K562 (cell line): ENCODE results near the gene CMIP. TPM values are rescaled to one million over a fixed set of nuclear protein-coding genes. Genes with fewer than 3 reads are reported as not detected.

Experiments
- ATAC-seq: fragments of 200-7000 bp; cut with Tn5 transposase; 3 replicates; pipeline ENCODE4 v1.9.1; 2020; ENCODE audit warnings: moderate library complexity
- BruUV-seq: library from RNA; stranded (reverse); fragments of 400-500 nt; replicated peaks from 2 replicates; lab custom pipeline; 2021; lab: Mats Ljungman, UMichigan
- CTCF ChIA-PET: fragments of 300-600 bp; formaldehyde crosslinking; extraction: SDS; loops from one replicate; lab custom pipeline; 2021; ENCODE audit warnings: low intra/inter-chr PET ratio; lab: Yijun Ruan, JAX
- POLR2A ChIA-PET: fragments of 300-600, 350-650 bp; sonication (Branson Sonifier 250); formaldehyde crosslinking; extraction: SDS; loops from one replicate; lab custom pipeline; 2021; ENCODE audit warnings: antibody characterized with exemption, inconsistent platforms; lab: Yijun Ruan, JAX
- DNase-seq, 4 experiments: peaks; one replicate each; pipeline versions ENCODE4 v3.0.0 to v3.0.0-alpha.2; 2011 to 2018; ENCODE audit warnings: low spot score in 3 of 4, mixed read lengths in 3 of 4; ENCODE audit errors: extremely low read depth in 1 of 4
- FAIRE-seq: peaks from 2 replicates; lab custom pipeline; 2011; peaks lifted over from hg19 to GRCh38; lab: Jason Lieb, UNC
- H2AFZ ChIP-seq: 2 replicates; pipeline ENCODE4 v1.6.0; 2011; ENCODE audit warnings: low read depth, low read length, control low read depth, inconsistent platforms
- H3K27ac ChIP-seq: fragments of 200-600 bp; 3 replicates; pipeline ENCODE4 v1.8.0; 2011; ENCODE audit warnings: low read depth, mild to moderate bottlenecking, control low read depth, inconsistent platforms, low read length, moderate library complexity, mixed read lengths; ENCODE audit errors: extremely low read depth
- H3K27me3 ChIP-seq, 2 experiments: fragments of 300-600 bp in 1 of 2; 2 replicates in 1 of 2; 3 replicates in 1 of 2; pipeline versions ENCODE4 v1.6.0 to v1.8.0; 2011; ENCODE audit warnings: inconsistent platforms in 2 of 2, low read length in 2 of 2, mild to moderate bottlenecking in 1 of 2, mixed read lengths in 1 of 2, moderate library complexity in 1 of 2; ENCODE audit not compliant: control insufficient read depth in 2 of 2, insufficient read depth in 2 of 2
- H3K36me3 ChIP-seq: fragments of 300-600 bp; 3 replicates; pipeline ENCODE4 v1.8.0; 2011; ENCODE audit warnings: mild to moderate bottlenecking, low read length, inconsistent platforms; ENCODE audit not compliant: control insufficient read depth, insufficient read depth
- H3K4me1 ChIP-seq, 2 experiments: fragments of 200-600 bp in 1 of 2; replicated peaks in 1 of 2; 2 replicates in 1 of 2; 3 replicates in 1 of 2; pipeline versions ENCODE4 v1.5.1 to v1.8.0; 2011; ENCODE audit warnings: inconsistent platforms in 2 of 2, low read length in 2 of 2, mild to moderate bottlenecking in 1 of 2, mixed read lengths in 1 of 2, moderate library complexity in 1 of 2; ENCODE audit not compliant: control insufficient read depth in 2 of 2, insufficient read depth in 2 of 2
- H3K4me2 ChIP-seq: 2 replicates; pipeline ENCODE4 v1.6.1; 2011; ENCODE audit warnings: low read length, control low read depth, inconsistent platforms, mixed read lengths; ENCODE audit not compliant: insufficient read depth
- H3K4me3 ChIP-seq: fragments of 200-600 bp; sonication (generic), shearing (Covaris generic); 2 replicates; pipeline ENCODE4 v1.5.1; 2016; ENCODE audit warnings: control low read depth, inconsistent platforms
- H3K79me2 ChIP-seq: fragments of 200-600 bp; 3 replicates; pipeline ENCODE4 v1.8.0; 2011; ENCODE audit warnings: low read length, inconsistent platforms; ENCODE audit not compliant: control insufficient read depth, insufficient read depth
- H3K9ac ChIP-seq, 2 experiments: 2 replicates each; pipeline versions ENCODE4 v1.6.0 to v1.6.1; 2011; ENCODE audit warnings: low read depth in 2 of 2, low read length in 2 of 2, control low read depth in 1 of 2, inconsistent platforms in 1 of 2, mild to moderate bottlenecking in 1 of 2, mixed read lengths in 1 of 2; ENCODE audit not compliant: insufficient read depth in 1 of 2
- H3K9me1 ChIP-seq: one replicate; pipeline ENCODE4 v1.6.0; 2011; ENCODE audit warnings: inconsistent platforms, mild to moderate bottlenecking, low read length, moderate library complexity; ENCODE audit not compliant: control insufficient read depth, insufficient read depth
- H3K9me3 ChIP-seq: replicated peaks from 2 replicates; pipeline ENCODE4 v1.5.1; 2011; ENCODE audit warnings: low read depth, low read length, inconsistent platforms; ENCODE audit not compliant: control insufficient read depth, insufficient read depth
- H4K20me1 ChIP-seq: replicated peaks from 2 replicates; pipeline ENCODE4 v1.6.1; 2011; ENCODE audit warnings: low read length, inconsistent platforms, mixed read lengths; ENCODE audit not compliant: control insufficient read depth, insufficient read depth
- E2F1 ChIP-seq: sonication (generic); formaldehyde crosslinking; IDR thresholded peaks from 2 replicates; pipeline ENCODE4 v1.8.1; 2023; ENCODE audit warnings: mild to moderate bottlenecking, missing genetic modification reagents, moderate library complexity
- ID3 ChIP-seq, 2 experiments: fragments of 250-450 bp in 1 of 2; fragments of 450-650 bp in 1 of 2; sonication (Bioruptor Pico) in 1 of 2; IDR thresholded peaks; 2 replicates each; pipeline versions ENCODE4 v1.6.1 to v1.8.0; 2016 to 2021; ENCODE audit warnings: mild to moderate bottlenecking in 2 of 2, moderate library complexity in 2 of 2, missing compliant biosample characterization in 1 of 2, missing genetic modification characterization in 1 of 2
- WGBS: fragments of 100-300 bp; shearing (Covaris generic); methylation state at CpG from one replicate; pipeline ENCODE4 v1.1.6; 2016; ENCODE audit warnings: low coverage, mixed read lengths; ENCODE audit not compliant: insufficient coverage; ENCODE audit errors: missing lambda C conversion rate; 5-methylcytosine and 5-hydroxymethylcytosine counted together
- in situ Hi-C: fragments of 300-500 bp; cut with MboI; formaldehyde crosslinking; loops from 4 replicates; pipeline ENCODE4 v1.15.0; 2018; ENCODE audit warnings: inconsistent platforms, mixed read lengths
- intact Hi-C: fragments of 100-400 bp; cut with micrococcal nuclease; formaldehyde crosslinking; loops from 2 replicates; pipeline ENCODE4 v1.14.2; 2022
- polyA plus RNA-seq, 8 experiments: library from polyadenylated mRNA; depleted of rRNA in 4 of 8; stranded (reverse) in 5 of 8; unstranded in 3 of 8; fragments of >200 nt; fragmentation: Nextera tagmentation in 2 of 8; fragmentation: Illumina TruSeq in 1 of 8; extraction: Ambion mirVana in 2 of 8; extraction: Trizol in 1 of 8; gene quantifications; 2 replicates each; pipeline versions ENCODE4 v1.2.1 to v1.2.3, GENCODE V29; 2011 to 2014; ENCODE audit warnings: inconsistent platforms in 1 of 8, missing spikeins in 1 of 8
- total RNA-seq, 7 experiments: library from RNA; depleted of rRNA in 6 of 7; stranded (reverse); fragments of >200 nt in 6 of 7; fragmentation: Illumina TruSeq in 2 of 7; extraction: Trizol in 2 of 7; gene quantifications; 2 replicates each; pipeline versions ENCODE4 v1.2.1 to v1.2.3, GENCODE V29; 2011 to 2021; ENCODE audit warnings: low replicate concordance in 1 of 7

Gene CMIP
- total and polyA plus RNA-seq, 9 of the 15 experiments (the other 6 are each of a cell fraction or from before 2014, with no cell fraction given): 0.94 to 82.5 (median 10.3) TPM

- Histone ChIP-seq H3K9me3 (no peaks in the 10 kb centered on the region), H3K9me1 (peaks cover 6% of the 10 kb centered on the region), H2AFZ (no peak overlapping the region), H3K4me2 (no peak overlapping the region), H3K79me2 (peaks cover 95% of the 10 kb centered on the region), H3K36me3 (peaks cover 7% of the 10 kb centered on the region; the same call in 1 of the 3 replicates), H4K20me1 (peaks cover 13% of the 10 kb centered on the region), H3K27me3 (no peaks in the 10 kb centered on the region), H3K9ac (peak overlapping the region in 1 of 2 experiments; percentile 70; a peak in 2 of 4 replicates), H3K27ac (no peak overlapping the region), H3K4me1 (peaks cover 23 to 30% of the 10 kb centered on the region in 2 experiments), H3K4me3 (no peak overlapping the region)
- ChIA-PET POLR2A (no interaction called here), CTCF (no interaction called here)
- no TSS peak for BruUV-seq
- DNase-seq: no peak
- in situ Hi-C loops: no loop called here
- intact Hi-C loops: no loop called here
- WGBS: 86% methylated on average over 11 of the region's 11 CpGs
- no peak for TF ChIP-seq ID3 (CRISPR knock-in tag; IDR thresholded peaks at IDR 0.05)
- TF ChIP-seq ID3 (tag; IDR thresholded peaks at IDR 0.05): 0 out of 2 replicates have a peak, but pooled peaks have one; percentile 33
- TF ChIP-seq E2F1: no peak
- ATAC-seq: no peak
- FAIRE-seq: no peak
Observed at GRCh38 chr16:81531419-81531821, 86.8 kb downstream of the CMIP start.
